CD1c-positive myeloid dendritic cell (primary cell): ENCODE measurements around the gene SECTM1.

Experiments
- DNase-seq: peaks from one replicate; pipeline ENCODE4 v3.0.0-alpha.2; 2016; ENCODE audit errors: extremely low spot score

SECTM1 gene

DNA sequence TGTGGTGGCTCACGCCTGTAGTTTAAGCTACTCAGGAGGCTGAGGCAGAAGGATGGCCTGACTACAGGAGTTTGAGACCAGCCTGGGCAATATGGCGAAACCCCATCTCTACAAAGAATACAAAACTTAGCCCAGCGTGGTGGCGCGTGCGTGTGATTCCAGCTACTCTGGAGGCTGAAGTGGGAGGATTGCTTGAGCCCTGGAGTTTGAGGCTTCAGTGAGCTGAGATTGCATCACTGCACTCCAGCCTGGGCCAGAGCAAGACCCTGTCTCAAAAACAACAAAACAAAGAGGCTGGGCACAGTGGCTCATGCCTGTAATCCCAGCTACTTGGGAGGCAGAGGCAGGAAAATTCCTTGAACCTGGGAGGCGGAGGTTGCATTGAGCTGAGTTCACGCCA is 53.0 kb downstream of the SECTM1 start:
- DNase-seq: no peak

DNA sequence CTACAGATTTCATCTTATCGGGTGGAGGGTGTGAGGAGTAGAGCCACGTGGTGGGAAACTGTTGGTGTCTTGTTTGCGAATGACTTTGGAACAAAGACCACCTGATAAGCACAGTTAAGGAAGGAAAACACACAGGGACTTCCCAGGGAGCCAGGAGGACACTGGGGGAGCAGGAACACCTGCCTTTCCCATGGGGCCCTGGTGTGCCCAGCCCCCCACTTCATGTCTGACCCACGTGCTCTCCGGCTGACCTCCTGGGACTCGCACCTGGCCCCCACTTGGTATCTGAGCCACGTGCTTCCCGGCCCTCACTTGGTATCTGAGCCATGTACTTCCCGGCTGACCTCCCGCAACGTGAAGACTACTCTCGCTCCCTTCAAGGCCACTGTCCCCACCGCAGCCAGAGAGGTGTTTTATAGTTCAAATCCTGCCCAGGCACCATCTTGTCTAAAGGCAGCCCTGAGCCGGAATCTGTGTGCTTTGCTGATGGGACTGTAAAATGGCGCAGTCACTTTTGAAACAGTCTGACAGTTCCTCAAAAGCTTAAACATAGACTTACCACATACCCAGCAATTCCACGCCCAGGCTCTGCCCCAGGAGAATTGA is 54.7 kb downstream of the SECTM1 start:
- DNase-seq: peak; percentile 83

DNA sequence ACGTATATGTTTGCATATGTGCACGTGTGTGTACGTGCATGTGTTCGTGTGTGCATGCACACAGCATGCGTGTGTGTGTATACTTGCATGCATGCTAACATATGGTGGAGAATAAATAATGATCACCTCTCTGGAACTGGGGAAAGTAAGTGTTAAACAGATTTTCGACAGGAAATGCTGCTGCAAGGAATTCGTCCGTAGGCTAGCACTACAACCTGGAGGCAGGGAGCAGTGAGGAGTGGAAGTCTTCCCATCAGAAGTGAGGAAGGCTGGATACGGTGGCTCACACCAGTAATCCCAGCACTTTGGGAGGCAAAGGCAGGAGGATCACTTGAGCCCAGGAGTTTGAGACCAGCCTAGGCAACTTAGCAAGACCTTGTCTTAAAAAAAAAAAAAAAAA is 55.3 kb downstream of the SECTM1 start:
- no peak for DNase-seq

DNA sequence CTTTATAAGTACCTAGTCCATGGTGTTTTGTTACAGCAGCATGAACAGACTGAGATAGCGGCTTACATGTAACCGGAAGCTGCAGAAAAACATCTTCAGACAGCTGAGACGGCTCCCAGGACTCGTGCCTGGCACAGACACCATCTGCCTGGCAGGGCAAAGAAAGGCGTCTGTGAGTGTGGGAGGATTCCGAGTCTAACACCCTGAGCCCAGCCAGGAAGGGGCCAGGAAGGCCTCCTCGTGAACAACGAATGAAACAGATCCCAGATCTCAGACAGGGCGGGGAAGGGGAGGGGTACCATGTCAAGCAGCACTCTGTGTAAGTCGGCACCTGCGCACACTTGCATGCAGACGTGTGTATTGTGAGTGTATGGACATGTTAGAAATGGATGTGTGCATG is 55.7 kb downstream of the SECTM1 start:
- no peak for DNase-seq

DNA sequence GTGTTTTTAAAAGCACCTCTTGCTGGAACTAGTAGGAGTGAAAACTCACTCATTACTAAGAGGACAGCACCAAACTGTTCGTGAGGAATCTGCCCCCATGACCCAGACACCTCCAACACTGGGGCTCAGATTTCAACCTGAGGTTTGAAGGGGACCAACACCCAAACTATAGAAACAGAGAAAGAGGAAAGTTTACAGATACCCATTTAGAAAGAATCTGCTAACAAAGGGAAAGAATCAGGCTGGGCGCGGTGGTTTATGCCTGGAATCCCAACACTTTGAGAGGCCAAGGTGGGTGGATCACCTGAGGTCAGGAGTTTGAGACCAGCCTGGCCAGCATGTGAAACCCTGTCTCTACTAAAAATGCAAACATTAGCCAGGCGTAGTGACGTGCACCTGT is 56.6 kb downstream of the SECTM1 start:
- DNase-seq: no peak

DNA sequence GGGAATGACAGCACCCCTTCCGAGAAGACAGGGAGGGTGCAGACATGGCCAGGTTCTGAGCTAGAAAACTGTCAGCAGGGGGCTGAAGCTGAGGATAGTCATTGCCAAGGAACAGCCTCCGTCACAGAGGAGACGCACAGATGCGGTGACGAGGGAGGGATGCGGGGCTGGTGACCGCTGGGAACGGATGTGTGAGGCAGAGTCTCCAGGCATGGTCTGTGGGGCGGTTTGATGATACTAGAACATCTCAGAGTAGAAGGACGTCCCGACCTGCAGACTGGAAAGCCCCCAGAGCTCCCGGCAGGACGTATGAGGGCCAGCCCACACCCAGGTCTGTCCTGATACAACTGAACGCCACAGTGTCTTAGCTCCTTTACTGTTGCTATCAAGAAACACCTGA is 58.2 kb downstream of the SECTM1 start:
- no peak for DNase-seq

DNA sequence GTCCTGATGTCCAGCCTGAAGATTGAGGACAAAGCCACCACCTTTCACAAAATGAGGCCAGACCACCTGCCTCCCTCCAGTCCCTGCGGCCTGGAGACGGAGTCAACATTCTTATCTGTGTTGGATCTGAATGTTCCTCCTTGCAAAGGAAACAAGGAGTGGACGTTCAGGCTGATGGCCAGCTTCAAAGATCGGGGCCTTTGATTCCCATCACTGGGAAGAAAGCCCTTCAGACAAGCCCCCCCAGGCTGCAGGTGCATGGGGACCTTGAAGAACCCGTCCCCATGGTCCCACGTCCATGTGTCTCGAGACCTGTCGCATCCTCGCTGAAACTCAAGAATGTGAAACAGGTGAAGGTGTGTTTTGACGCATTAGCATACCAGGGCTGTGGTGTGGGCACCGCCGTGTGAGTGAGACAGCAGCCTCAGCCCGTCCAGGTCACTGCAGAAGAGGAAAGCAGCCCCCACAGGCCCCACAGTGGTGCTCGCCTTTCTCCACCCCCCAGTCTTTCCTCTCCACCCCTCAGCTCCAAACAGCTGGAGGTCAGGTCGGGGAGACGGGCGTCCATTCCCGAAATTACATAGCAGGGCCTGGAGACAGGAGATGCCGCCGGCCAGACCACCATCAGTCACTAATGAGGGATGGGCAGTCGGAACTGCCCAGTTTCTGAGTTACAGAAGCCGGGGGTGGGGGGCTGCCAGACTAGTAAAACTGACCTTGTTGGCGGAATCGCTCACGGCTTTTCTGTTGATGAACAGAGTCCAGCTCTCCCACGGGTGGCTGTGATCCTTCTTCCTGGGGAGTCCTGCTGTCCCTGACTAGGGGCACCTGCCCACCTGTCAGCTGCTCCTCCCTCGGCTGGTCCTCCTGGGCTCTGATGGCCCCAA is 59.2 kb downstream of the SECTM1 start:
- no peak for DNase-seq

DNA sequence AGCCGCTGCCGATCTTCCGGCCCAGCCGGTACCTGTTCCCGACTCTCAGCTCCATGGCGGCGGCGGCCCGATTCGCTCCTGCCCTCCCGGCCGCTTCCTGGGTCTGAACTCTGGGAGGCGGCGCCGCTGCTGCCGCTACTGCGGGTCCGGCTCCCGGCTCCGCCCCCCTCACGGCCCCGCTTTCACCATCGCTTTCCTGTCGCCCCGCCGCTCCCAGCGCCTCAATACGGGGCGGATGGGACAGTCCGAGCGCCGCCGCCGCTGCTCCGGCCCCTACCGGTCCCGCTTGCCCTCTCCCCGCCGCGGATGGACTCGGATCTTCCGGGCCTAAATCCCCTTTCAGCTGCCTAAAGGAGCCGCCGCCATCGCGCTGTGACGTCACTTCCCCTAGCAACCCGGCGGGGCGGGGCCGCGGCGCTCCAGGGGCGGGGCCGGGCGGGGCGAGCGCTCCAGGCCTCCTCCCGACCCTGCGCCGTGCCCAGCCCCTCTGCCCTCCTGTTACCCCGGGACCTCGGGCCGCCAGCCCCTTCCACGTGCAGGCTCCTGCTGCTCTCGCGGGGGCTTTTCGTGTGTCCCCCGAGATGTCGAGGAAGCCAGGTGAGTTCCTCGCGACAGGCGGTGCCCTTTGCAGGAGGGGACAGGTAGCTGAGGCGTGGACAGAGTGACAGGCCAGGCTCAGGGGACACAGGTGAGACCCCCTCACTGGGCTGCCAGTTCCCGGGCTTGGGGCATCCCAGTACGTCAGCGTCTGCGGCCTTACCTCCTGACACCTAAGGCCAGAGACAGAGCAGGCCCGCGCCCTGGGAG is 60.0 kb downstream of the SECTM1 start, which contains the start of gene CSNK1D:
CSNK1D (minus strand) TSS at position 374 of the 807 bp plus-strand sequence; CDS start at position 55, 319 bp downstream.
- peak; percentile 94 for DNase-seq

DNA sequence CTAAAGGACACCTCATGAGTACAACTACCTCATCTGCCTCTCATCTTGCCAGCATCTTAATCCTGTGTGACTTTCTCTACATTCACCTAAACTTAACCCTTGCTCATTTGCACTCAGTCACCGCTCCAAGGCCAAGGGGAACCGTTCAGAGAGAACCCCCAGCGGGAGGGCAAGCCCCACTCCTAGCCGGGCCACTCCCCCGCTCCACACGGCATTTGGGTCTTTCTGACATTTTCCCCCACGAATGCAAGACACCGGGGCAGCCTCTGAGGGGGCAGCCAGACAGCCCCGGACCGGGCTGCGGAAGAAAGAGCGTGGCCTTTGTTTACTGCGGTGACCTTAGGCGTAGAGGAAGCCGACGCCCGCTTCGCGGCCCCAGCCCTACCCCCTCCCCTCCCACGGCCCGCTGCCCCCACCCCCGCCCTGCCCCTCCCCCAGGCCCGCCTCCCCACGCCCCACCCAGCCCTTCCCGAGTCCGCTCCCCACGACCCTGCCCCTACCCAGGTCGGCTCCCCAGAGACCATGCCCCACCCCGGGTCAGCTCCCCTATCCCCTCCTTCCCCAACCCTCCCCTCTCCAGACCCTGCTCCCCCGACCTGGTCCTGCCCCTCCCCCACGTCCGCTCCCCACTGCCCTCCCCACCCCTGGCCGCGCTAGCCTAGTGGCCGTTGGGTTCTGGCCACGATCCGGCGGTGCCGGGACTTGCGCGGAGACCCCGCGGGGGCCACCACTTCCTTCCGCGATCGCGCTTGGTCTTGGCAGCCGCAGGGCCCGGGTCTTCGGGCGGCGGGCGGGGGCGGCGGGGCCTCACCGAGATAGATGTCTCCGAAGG is 60.9 kb downstream of the SECTM1 start:
- DNase-seq: peak; percentile 37

DNA sequence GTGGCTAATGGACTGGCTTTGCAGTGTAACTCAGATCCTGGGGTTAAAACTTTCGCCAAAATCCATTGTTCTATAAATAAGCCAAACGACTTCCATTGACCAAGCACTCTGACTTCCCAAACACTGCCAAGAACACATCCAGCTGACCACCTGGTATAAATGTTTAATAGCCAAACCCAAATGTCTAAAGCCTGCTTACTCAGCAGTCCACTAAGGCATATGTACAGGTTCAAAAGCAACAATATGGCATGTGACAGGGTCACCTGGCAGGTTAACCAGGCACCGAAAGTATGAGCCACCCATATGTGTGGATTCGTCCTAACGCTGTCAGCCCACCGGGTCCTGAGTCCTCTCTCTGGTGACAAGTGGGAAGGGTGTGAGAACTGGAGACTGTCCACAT is 62.2 kb downstream of the SECTM1 start:
- no peak for DNase-seq
